ENCODE measurements around the gene UGT1A3. TPM values are rescaled to one million over a fixed set of nuclear protein-coding genes. Genes with fewer than 3 reads are reported as not detected.

The UGT1A3 gene
- total and polyA plus RNA-seq, 2 experiments from 2014 or later = not detected

GRCh38 chr2:233772583-233772982 is 43.7 kb downstream of the UGT1A3 start:
- no peak overlapping the region for H3K4me3 ChIP-seq
- H3K79me2 ChIP-seq = no peaks in the 10 kb centered on the region
- no peaks in the 10 kb centered on the region for H3K9me2 ChIP-seq (replicated peaks; ENCODE audit: insufficient read depth)
- H3K27ac ChIP-seq = no peak overlapping the region
- H3K36me3 ChIP-seq (replicated peaks; ENCODE audit: insufficient read depth, low read depth) = no peaks in the 10 kb centered on the region
- DNase-seq (ENCODE audit: low spot score) = no peak
- no peak overlapping the region for H2AFZ ChIP-seq
- no peak overlapping the region for H3K4me2 ChIP-seq
- H3K4me1 ChIP-seq (ENCODE audit: insufficient read depth) = no peaks in the 10 kb centered on the region
- no peaks in the 10 kb centered on the region for H3K27me3 ChIP-seq
- no peaks in the 10 kb centered on the region for H4K20me1 ChIP-seq (ENCODE audit: insufficient read depth, poor library complexity, severe bottlenecking)
- no peak for TF ChIP-seq EZH2phosphoT487 (IDR thresholded peaks at IDR 0.05; ENCODE audit: low read depth, severe bottlenecking, unreplicated experiment)
- no peak for TF ChIP-seq EZH2 (IDR thresholded peaks at IDR 0.05; ENCODE audit: borderline replicate concordance)
- TF ChIP-seq CTCF (IDR thresholded peaks at IDR 0.05; ENCODE audit: poor library complexity) = no peak
- no peaks in the 10 kb centered on the region for H3K9me3 ChIP-seq (ENCODE audit: low read depth)
- 74% methylated on average over 5 of the region's 5 CpGs for WGBS (ENCODE audit: low lambda C conversion rate, missing lambda C conversion rate)

GRCh38 chr2:233773854-233774253 is 45.0 kb downstream of the UGT1A3 start:
- H3K79me2 ChIP-seq = no peaks in the 10 kb centered on the region
- H3K9me3 ChIP-seq (ENCODE audit: low read depth) = no peaks in the 10 kb centered on the region
- no peak for DNase-seq (ENCODE audit: low spot score)
- no peak for TF ChIP-seq EZH2phosphoT487 (IDR thresholded peaks at IDR 0.05; ENCODE audit: low read depth, severe bottlenecking, unreplicated experiment)
- TF ChIP-seq CTCF (IDR thresholded peaks at IDR 0.05; ENCODE audit: poor library complexity) = no peak
- TF ChIP-seq EZH2 (IDR thresholded peaks at IDR 0.05; ENCODE audit: borderline replicate concordance) = no peak
- no peaks in the 10 kb centered on the region for H3K27me3 ChIP-seq
- H3K4me1 ChIP-seq (ENCODE audit: insufficient read depth) = no peaks in the 10 kb centered on the region
- H4K20me1 ChIP-seq (ENCODE audit: insufficient read depth, poor library complexity, severe bottlenecking) = no peaks in the 10 kb centered on the region
- 93% methylated on average over 5 of the region's 5 CpGs for WGBS (ENCODE audit: low lambda C conversion rate, missing lambda C conversion rate)
- no peak overlapping the region for H3K27ac ChIP-seq
- no peak overlapping the region for H3K4me2 ChIP-seq
- no peaks in the 10 kb centered on the region for H3K9me2 ChIP-seq (replicated peaks; ENCODE audit: insufficient read depth)
- H3K4me3 ChIP-seq = no peak overlapping the region
- H2AFZ ChIP-seq = no peak overlapping the region
- no peaks in the 10 kb centered on the region for H3K36me3 ChIP-seq (replicated peaks; ENCODE audit: insufficient read depth, low read depth)

- H3K36me3 ChIP-seq (replicated peaks; ENCODE audit: insufficient read depth, low read depth) = no peaks in the 10 kb centered on the region
These were observed 46.6 kb downstream of the UGT1A3 start for GRCh38 chr2:233775414-233775813.

More at GRCh38 chr2:233775414-233775813, 46.6 kb downstream of the UGT1A3 start:
- Histone ChIP-seq H3K4me3 (no peak overlapping the region), H2AFZ (no peak overlapping the region), H3K4me1 (ENCODE audit: insufficient read depth) (no peaks in the 10 kb centered on the region), H3K27me3 (no peaks in the 10 kb centered on the region), H3K79me2 (no peaks in the 10 kb centered on the region), H3K4me2 (no peak overlapping the region), H3K9me3 (ENCODE audit: low read depth) (no peaks in the 10 kb centered on the region), H3K9me2 (replicated peaks; ENCODE audit: insufficient read depth) (no peaks in the 10 kb centered on the region), H4K20me1 (ENCODE audit: insufficient read depth, poor library complexity, severe bottlenecking) (no peaks in the 10 kb centered on the region), H3K27ac (no peak overlapping the region)
- 95% methylated on average over 6 of the region's 6 CpGs for WGBS (ENCODE audit: low lambda C conversion rate, missing lambda C conversion rate)
- DNase-seq (ENCODE audit: low spot score) = no peak
- TF ChIP-seq EZH2phosphoT487 (IDR thresholded peaks at IDR 0.05; ENCODE audit: low read depth, severe bottlenecking, unreplicated experiment) (no peak), CTCF (IDR thresholded peaks at IDR 0.05; ENCODE audit: poor library complexity) (no peak), EZH2 (IDR thresholded peaks at IDR 0.05; ENCODE audit: borderline replicate concordance) (no peak)
